DMS114 treated with DMSO at 0.1 percent for 48 hours (cell line): ENCODE results near the gene MUC20.

Experiments
- DNase-seq: peaks from one replicate; lab custom pipeline; 2025; ENCODE audit not compliant: unreplicated experiment; lab: John Stamatoyannopoulos, UW

Gene MUC20

DNA sequence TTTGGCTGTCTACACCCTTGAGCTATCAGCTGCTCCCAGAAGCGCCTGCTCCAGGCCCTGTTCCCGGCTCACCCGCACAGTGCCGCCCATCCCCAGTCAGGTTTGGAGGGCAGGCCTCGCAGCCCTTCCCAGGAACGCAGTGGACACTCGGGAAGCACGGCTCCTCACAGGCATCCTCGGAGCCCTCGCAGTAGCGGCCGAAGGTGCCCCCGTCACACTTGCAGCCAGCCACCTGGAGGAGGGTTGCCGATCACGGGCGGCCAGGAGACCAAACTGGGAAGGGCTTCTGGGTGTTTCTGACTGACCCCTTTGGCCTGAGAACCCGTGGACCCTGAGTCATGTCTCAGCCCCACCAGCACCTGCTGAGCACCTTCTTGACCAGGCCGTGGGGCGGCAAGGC, 33.4 kb downstream of the MUC20 start:
- no peak for DNase-seq

- DNase-seq: no peak
Measured at GRCh38 chr3:195754906-195755305, 34.1 kb downstream of the MUC20 start.

DNA sequence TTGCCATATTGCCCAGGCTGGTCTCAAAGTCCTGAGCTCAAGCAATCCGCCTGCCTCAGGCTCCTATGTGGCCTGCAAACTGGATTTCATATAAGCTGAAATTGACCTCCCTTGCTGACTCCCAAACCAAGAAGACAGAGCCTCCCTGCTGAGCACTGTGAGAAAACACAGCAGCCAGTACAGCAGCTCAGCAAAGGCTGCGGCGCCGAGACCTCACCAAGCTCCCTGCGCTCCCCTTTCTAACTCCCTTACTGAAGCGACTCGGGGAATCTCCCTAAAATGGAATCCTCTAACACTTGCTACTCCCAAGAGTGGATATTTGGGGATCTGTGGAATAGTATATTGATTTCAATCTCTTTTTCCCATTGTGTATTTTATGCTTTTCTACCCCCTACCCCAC, 34.6 kb downstream of the MUC20 start:
- DNase-seq: no peak

DNA sequence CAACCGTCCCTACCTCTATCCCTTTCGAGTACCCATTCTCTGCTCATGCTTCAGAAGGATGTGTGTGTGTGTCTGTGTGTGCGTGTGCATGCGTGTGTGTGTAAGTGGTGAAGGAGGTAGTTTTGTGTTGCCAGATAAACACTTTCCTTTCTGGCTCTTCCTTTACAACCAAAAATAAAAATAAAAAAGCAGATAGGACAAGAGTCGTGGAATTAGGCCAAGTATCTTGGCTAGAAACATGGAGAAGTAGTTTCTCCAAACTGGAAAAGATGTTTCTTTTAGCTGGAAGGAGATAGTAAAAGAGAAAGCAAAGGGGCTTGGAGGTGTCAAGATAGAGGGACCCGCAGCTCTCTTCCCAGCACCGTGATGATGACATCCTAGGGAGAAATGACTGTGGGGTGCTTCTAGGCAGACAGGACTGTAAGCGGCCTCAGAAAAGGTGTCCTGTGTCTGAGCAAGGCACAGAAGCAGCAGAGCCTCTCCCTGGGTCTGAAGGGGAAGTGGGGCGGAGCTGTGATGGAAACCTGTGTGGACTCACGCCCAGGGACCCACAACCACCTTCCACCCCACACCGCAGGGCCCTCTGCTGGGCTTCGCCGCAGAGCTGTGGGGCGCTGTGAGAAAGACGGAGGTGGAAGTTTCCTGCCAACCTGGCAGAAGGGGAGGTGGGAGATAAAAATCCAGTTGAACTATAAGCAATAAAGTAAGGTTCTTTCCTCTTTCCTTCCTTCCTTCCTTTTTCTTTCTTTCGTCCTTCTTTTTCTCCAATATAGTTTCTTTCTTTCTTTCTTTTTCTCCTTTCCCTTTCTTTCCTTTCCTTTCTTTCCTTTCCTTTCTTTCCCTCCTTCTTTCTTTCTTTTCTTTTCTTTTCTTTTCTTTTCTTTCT, 35.3 kb downstream of the MUC20 start:
- no peak for DNase-seq

DNA sequence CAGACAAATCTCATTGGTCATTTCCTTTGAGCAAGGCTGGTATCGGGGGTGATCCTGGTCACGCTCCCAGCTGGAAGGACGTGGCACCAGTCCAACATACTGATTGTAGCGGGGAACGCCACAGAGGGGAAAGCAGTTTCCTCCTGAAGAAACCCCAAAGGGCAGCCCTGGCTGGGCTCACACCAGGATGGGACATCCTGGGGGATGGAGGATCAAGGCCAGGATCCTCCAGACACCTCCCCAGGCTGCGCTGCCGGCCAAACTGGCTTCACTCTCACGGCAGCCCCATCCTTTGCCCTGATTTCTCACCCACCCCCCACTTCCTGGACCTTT, 36.6 kb downstream of the MUC20 start:
- DNase-seq: no peak

- no peak for DNase-seq
Measured at GRCh38 chr3:195757827-195758226, 37.0 kb downstream of the MUC20 start.

DNA sequence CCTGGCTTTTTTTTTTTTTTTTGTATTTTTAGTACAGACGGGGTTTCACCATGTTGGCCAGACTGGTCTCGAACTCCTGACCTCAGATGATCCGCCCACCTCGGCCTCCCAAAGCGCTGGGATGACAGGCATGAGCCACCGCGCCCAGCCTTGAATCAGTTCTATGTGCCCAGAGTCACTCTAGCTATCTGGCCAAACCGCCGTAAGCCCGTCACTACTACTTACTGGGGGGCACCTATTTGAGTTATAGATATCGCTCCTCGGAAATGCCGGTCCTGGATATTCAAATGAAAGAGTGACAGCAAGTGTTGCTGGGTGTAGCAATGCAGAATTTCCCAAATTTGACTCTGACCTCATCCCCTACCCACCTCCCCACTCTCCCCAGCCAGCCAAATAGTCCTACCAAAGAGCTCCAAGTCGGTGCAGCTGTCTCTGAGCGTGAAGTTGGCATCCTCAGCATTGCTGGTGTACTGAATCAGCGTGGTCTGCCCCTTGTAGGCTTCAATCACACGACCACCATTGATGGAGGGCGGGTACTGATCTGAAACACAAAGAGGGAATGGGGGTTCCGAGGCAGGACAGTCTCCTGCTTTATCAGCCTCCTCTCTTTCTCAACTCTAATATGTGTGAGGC, 38.1 kb downstream of the MUC20 start:
- no peak for DNase-seq

GRCh38 chr3:195760345-195761122, 39.8 kb downstream of the MUC20 start:
- DNase-seq: no peak

- DNase-seq: no peak
Measured at GRCh38 chr3:195761123-195761566, 40.4 kb downstream of the MUC20 start.

DNA sequence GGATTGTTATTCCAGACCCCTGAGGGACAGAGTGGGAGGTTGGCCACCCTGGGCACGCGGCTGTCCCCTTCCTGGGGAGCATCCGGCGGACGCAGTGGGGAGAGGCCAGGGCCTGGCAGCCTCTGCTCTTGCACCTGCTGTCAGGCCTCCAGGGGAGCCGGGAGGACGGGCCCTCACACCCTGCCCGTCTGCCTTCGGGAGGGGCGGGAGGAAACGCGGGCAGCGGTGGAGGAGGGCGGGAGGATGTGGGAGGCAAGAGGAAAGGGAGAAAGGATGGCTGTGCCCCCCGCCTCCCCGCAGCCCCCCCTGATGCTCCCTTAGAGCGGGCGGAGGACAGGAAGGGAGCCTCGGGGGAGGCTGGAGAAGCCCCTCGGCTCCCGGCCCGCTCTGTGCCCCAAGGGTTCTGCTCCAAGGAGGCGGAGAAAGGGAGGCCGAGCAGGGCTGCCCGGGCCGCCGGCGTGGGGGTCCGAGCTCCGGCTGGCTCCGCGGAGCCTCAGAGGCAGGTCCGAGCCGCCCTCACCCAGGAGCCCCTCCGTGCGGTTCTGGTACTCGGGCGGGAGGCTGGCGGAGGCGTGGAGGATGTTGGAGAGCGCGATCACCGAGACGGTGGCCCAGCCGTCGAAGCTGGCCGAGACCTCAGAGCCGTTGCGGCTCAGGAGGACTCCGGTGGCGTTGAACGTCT, 40.9 kb downstream of the MUC20 start:
- no peak for DNase-seq

DNA sequence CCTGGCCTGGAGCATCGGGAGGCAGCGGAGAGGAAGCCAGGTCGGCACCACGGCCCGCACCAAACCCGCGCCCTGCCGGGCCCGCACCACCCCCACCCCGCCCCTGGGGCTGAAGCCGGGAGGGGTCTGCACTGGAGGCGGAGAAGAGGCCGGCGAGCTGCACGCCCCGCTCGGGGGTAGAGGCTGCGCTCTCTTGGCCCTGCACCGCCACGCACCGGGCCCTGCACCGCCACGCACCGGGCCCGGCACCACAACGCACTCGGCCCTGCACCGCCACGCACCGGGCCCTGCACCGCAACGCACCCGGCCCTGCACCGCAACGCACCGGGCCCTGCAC, 41.4 kb downstream of the MUC20 start:
- DNase-seq: no peak

- no peak for DNase-seq
Measured at GRCh38 chr3:195762611-195763010, 41.8 kb downstream of the MUC20 start.

DNA sequence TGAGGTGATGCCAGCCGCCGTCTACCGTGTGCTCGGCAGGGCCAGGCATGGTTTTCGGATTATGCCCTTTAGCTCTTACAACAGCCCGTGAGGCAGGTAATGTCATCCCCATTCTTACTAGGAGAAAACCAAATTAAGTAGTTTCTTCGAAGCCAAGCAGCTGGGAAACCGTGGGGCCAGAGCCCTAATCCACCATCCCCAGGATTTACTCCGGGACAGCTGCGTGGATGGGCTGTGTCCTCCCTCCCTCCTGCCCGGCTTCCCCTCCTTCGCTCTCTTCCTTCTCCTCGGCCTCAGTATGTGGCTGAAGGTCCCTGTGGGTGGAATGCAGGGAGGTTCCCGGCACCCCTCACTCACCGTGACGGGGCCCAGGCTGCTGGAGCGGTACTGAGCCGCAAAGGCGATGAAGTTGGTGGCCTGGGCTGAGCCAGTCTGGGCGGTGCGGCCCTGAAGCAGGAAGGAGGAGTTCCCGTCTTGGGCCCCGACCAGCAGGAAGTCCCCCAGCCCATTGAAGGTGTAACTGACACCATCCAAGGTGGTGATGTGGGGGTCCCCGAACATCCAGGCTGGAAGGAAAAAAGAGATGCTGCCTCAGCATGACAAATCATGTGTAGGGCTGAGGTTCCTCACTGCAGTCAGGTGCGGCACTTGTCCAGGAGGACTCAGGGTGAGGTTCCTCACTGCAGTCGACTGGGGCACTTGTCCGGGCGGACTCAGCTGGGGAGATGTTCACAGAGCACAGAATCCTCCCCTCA, 42.5 kb downstream of the MUC20 start:
- DNase-seq: no peak

- no peak for DNase-seq
Measured at GRCh38 chr3:195763843-195764825, 43.4 kb downstream of the MUC20 start.

DNA sequence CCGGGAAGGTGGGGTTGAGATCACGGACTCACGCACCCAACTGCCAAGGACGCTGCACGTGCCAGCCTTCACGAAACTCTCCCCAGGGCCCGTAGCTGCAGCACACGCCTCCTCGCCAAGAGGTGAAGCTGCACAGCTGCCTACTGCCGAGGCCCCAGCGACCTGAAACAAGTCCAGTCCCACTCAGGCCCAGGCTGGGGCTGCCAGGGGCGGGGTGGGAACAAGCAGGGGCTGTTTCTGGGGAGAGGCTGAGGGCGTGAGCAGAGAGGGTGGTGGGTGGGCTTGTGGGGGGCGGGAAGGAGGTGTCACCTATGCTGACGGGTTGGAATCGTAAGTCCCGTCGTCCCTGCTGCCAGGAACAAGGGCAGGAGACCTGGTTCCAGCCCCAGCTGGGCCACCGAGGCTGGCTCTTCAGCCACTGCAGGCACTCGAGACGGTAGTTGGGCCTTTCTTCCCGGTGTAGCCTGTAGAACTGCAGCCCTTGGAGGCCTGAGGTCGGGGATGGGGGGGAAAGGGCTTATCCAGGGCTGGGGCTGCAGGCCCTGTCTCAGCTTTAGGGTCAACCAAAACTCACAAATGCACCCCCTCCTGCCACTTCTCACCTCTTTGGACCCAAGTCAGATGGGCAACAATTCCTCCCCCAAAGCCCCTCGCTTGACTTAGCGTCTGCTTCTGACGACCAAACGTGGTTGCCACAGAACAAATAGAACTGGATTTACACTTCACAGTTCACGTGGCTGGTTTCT, 44.4 kb downstream of the MUC20 start:
- no peak for DNase-seq

GRCh38 chr3:195766671-195767070, 45.9 kb downstream of the MUC20 start:
- DNase-seq: no peak

- DNase-seq: no peak
Measured at GRCh38 chr3:195767792-195768191, 47.0 kb downstream of the MUC20 start.

DNA sequence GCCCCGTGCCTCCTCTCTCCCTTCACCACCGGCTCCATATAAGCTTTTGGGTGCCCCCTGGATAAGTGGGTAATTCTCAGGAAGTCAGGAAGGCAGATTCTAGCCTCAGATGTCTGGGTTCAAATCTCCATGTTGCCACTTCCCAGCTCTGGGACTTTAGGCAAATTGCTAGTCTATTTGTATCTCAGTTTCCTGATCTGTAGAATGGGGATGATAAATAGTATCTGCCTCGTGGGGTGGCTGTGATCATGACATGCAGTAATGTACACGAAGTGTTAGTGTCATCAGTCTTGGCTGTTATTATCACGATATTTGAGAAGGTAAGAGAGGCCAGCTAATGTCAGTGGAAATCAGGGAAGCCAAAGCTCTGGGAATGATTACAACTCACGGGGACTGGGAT, 47.6 kb downstream of the MUC20 start:
- no peak for DNase-seq

DNA sequence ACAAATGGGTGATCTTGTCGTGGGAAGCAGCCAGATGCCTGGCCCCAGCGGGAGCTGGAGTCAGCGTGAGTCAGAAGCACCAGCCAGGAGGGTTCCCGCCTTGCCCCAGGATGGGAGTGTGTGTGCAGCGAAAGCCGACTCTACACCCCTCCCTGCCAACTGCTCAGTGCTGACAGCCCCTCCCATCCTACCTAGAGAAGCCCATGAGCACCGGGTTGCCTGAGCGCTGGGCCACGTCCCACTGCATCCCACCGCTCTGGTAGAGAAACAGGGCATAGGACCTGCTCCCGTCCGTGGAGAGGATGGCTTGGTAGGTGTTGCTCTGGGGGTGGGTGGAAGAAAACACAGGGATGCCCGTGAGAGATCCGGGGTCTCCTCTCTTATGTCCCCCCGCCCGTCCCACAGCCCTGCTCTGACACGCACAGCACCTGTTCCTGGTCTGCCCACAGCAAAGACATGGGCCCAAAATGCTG, 48.1 kb downstream of the MUC20 start:
- no peak for DNase-seq
